ENCODE data around the gene DEK. TPM values are rescaled to one million over a fixed set of nuclear protein-coding genes. Genes with fewer than 3 reads are reported as not detected.

The DEK gene
- total RNA-seq, 1 experiment from 2014 or later = 260 TPM

- Histone ChIP-seq H3K4me1 (replicated peaks; ENCODE audit: insufficient read depth) (peaks cover 20% of the 10 kb centered on the region), H3K9me3 (ENCODE audit: insufficient read depth, low read depth) (no peaks in the 10 kb centered on the region), H3K36me3 (ENCODE audit: low read depth) (0 out of 2 replicates have a peak, but pooled peaks cover 3% of the 10 kb centered on the region), H3K4me3 (no peak overlapping the region), H3K27me3 (ENCODE audit: insufficient read depth, low read depth) (no peaks in the 10 kb centered on the region), H3K4me2 (no peak overlapping the region), H3K27ac (no peak overlapping the region), H4K20me1 (ENCODE audit: insufficient read depth) (peaks cover 19% of the 10 kb centered on the region), H3K79me2 (ENCODE audit: low read depth) (peaks cover 25% of the 10 kb centered on the region), H3F3A (ENCODE audit: insufficient read depth, low read depth) (peaks cover 11% of the 10 kb centered on the region; the same call in 1 of the 2 replicates), H3K9me2 (ENCODE audit: insufficient read depth) (no peaks in the 10 kb centered on the region), H2AFZ (no peak overlapping the region)
- intact Hi-C loops (cut with micrococcal nuclease; ENCODE audit: unreplicated experiment) = no loop called here
- no TSS peak for BruUV-seq (replicated peaks)
- TF ChIP-seq, protein P1, sequence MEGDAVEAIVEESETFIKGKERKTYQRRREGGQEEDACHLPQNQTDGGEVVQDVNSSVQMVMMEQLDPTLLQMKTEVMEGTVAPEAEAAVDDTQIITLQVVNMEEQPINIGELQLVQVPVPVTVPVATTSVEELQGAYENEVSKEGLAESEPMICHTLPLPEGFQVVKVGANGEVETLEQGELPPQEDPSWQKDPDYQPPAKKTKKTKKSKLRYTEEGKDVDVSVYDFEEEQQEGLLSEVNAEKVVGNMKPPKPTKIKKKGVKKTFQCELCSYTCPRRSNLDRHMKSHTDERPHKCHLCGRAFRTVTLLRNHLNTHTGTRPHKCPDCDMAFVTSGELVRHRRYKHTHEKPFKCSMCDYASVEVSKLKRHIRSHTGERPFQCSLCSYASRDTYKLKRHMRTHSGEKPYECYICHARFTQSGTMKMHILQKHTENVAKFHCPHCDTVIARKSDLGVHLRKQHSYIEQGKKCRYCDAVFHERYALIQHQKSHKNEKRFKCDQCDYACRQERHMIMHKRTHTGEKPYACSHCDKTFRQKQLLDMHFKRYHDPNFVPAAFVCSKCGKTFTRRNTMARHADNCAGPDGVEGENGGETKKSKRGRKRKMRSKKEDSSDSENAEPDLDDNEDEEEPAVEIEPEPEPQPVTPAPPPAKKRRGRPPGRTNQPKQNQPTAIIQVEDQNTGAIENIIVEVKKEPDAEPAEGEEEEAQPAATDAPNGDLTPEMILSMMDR (conservative IDR thresholded peaks at IDR 0.05) = no peak
- TF ChIP-seq EZH2 (IDR thresholded peaks at IDR 0.05; ENCODE audit: low read depth) = no peak
- ChIA-PET CTCF (no interaction called here), POLR2A (ENCODE audit: unreplicated experiment) (interaction anchor here (0.6 kb wide), 1 partner anchor 120 kb away, joined by 16 read pairs; the partner anchor contains the start of gene RNF144B)
- no peak for DNase-seq
These were observed 2.2 kb upstream of the DEK start for GRCh38 chr6:18266523-18266912.

DNA sequence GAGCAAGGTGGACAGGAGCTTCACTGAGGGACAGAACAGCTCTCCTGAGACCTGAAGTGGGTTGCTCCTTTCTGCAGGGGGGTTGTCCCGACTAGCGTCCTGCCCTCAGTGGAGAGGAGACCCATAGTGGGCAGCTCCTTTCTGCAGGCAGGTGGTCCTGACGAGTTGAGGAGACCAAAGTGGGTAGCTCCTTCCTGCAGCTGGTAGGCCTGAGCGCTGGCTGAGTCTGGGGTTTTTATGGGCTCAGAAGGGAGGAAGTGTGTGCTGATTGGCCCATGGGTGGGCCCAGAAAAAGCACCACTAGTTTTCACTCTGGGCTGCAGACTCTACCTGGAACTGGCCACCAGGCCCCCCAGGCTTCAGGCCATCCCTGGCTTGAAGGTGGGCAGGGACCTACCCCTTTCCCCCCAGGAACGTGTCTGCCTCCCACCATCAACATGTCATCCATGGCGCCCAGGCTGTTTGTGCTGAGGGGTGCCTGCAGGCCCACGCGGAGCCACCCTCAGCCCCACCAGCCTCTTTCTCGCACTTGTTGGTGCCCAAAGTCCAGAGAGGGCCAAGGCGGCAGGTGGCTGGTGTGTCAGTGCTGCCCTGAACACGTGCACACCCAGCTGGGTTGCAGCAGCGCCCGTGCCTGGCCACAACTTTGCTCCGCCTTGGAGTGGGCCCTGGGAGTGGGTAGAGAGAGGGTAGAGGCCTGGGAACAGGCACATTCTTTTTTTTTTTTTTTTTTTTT lies 1.6 kb upstream of the DEK start:
- TF ChIP-seq, protein P1 (conservative IDR thresholded peaks at IDR 0.05) = no peak
- no peak for TF ChIP-seq EZH2 (IDR thresholded peaks at IDR 0.05; ENCODE audit: low read depth)
- no peak for DNase-seq
- no peak overlapping the region for H2AFZ ChIP-seq
- H3K4me1 ChIP-seq (replicated peaks; ENCODE audit: insufficient read depth) = peaks cover 25% of the 10 kb centered on the region
- CTCF ChIA-PET = no interaction called here
- H3K27ac ChIP-seq = no peak overlapping the region
- 0 out of 2 replicates have a peak, but pooled peaks cover 3% of the 10 kb centered on the region for H3K36me3 ChIP-seq (ENCODE audit: low read depth)
- POLR2A ChIA-PET (ENCODE audit: unreplicated experiment) = no interaction called here
- peaks cover 14% of the 10 kb centered on the region; the same call in 1 of the 2 replicates for H3F3A ChIP-seq (ENCODE audit: insufficient read depth, low read depth)
- peak overlapping the region; percentile 76; the same call in 1 of the 2 replicates for H3K4me2 ChIP-seq
- peaks cover 31% of the 10 kb centered on the region for H3K79me2 ChIP-seq (ENCODE audit: low read depth)
- intact Hi-C loops (cut with micrococcal nuclease; ENCODE audit: unreplicated experiment) = loop anchor here (2.0 kb wide), 3 partner anchors 41 to 227 kb away; no protein-coding TSS in a partner anchor
- H3K9me3 ChIP-seq (ENCODE audit: insufficient read depth, low read depth) = no peaks in the 10 kb centered on the region
- H3K27me3 ChIP-seq (ENCODE audit: insufficient read depth, low read depth) = no peaks in the 10 kb centered on the region
- H3K9me2 ChIP-seq (ENCODE audit: insufficient read depth) = no peaks in the 10 kb centered on the region
- H4K20me1 ChIP-seq (ENCODE audit: insufficient read depth) = peaks cover 23% of the 10 kb centered on the region
- no peak overlapping the region for H3K4me3 ChIP-seq
- BruUV-seq (replicated peaks) = no TSS peak

DNA sequence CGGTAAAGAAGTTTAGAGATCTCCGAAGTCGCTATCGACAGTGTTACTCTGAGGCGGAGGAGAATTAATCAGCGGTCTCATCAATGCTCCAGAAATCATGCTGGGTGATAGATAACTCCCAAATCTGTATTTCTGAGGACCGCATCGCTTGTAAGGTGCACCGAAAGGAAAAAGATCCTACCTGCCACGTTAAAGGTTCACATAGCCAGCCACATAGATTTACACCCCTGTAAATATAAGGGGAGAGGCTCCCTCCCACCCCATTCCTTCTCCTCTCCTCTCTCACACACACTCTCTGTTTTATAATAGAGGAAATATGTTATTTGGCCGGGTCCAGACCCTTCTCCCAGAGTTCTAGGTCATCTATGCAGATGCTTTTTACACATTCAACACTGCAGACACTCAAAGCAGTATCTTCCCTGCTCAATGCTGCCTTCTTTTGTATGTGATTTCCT lies 620 bp upstream of the DEK start:
- 0 out of 2 replicates have a peak, but pooled peaks cover 7% of the 10 kb centered on the region for H3K36me3 ChIP-seq (ENCODE audit: low read depth)
- peak overlapping the region; percentile 76 for H3K4me2 ChIP-seq
- POLR2A ChIA-PET (ENCODE audit: unreplicated experiment) = interaction anchor here (0.5 to 0.7 kb wide), 3 partner anchors 40 to 382 kb away, joined by 4 to 7 read pairs (median 6); no protein-coding TSS in a partner anchor
- H3K9me3 ChIP-seq (ENCODE audit: insufficient read depth, low read depth) = no peaks in the 10 kb centered on the region
- intact Hi-C loops (cut with micrococcal nuclease; ENCODE audit: unreplicated experiment) = loop anchor here (1.0 to 5.0 kb wide), 6 partner anchors 42 to 239 kb away; partner anchors contain the start of genes KDM1B and TPMT
- TF ChIP-seq, protein P1 (conservative IDR thresholded peaks at IDR 0.05) = no peak
- TF ChIP-seq EZH2 (IDR thresholded peaks at IDR 0.05; ENCODE audit: low read depth) = no peak
- peaks cover 35% of the 10 kb centered on the region for H3K4me1 ChIP-seq (replicated peaks; ENCODE audit: insufficient read depth)
- CTCF ChIA-PET = no interaction called here
- no peaks in the 10 kb centered on the region for H3K9me2 ChIP-seq (ENCODE audit: insufficient read depth)
- peak overlapping the region; percentile 97; the same call in 1 of the 2 replicates for H3K4me3 ChIP-seq
- no peak for DNase-seq
- TSS peak; percentile 85 for BruUV-seq (replicated peaks)
- H2AFZ ChIP-seq = peak overlapping the region; percentile 85
- 0 out of 2 replicates have a peak overlapping the region, but pooled peaks have one; percentile 1 for H3K27ac ChIP-seq
- H4K20me1 ChIP-seq (ENCODE audit: insufficient read depth) = peaks cover 33% of the 10 kb centered on the region
- H3K79me2 ChIP-seq (ENCODE audit: low read depth) = peaks cover 41% of the 10 kb centered on the region
- H3F3A ChIP-seq (ENCODE audit: insufficient read depth, low read depth) = peaks cover 23% of the 10 kb centered on the region; the same call in 1 of the 2 replicates
- no peaks in the 10 kb centered on the region for H3K27me3 ChIP-seq (ENCODE audit: insufficient read depth, low read depth)

Data from PC-9 (cell line).